Muscle layer of colon (tissue), 2 donors: ENCODE measurements around the gene NDST3.

Experiments used
- H3K27ac ChIP-seq: one replicate; pipeline ENCODE4 v1.7.0; 2013; ENCODE audit warnings: low read depth, mild to moderate bottlenecking, low read length, moderate library complexity
- H3K27me3 ChIP-seq, 2 donors: one replicate each; pipeline ENCODE4 v1.7.0; 2013; ENCODE audit warnings: low read length in 2 of 2, mild to moderate bottlenecking in 2 of 2; ENCODE audit not compliant: insufficient read depth in 2 of 2, control insufficient read depth in 1 of 2
- H3K36me3 ChIP-seq: one replicate; pipeline ENCODE4 v1.7.0; 2013; ENCODE audit warnings: mild to moderate bottlenecking, low read length; ENCODE audit not compliant: insufficient read depth
- H3K4me1 ChIP-seq: one replicate; pipeline ENCODE4 v1.7.0; 2013; ENCODE audit warnings: mild to moderate bottlenecking, low read length; ENCODE audit not compliant: insufficient read depth
- H3K4me3 ChIP-seq, 2 donors: one replicate each; pipeline ENCODE4 v1.7.0; 2013; ENCODE audit warnings: low read length in 2 of 2, low read depth in 1 of 2, mild to moderate bottlenecking in 1 of 2, moderate library complexity in 1 of 2
- H3K9ac ChIP-seq: one replicate; pipeline ENCODE4 v1.7.0; 2013; ENCODE audit warnings: low read length
- H3K9me3 ChIP-seq: one replicate; pipeline ENCODE4 v1.7.0; 2013; ENCODE audit warnings: mild to moderate bottlenecking, low read length
- donor health status: abdominal sarcoma.
- donor health status: Adenocarcinoma of cecum.

The NDST3 gene

GRCh38 chr4:118082182-118082581 is 47.9 kb downstream of the NDST3 start:
- Histone ChIP-seq H3K4me1 (no peaks in the 10 kb centered on the region), H3K4me3 (no peak overlapping the region), H3K9ac (no peak overlapping the region), H3K36me3 (no peaks in the 10 kb centered on the region), H3K27me3 (no peaks in the 10 kb centered on the region), H3K27ac (no peak overlapping the region), H3K9me3 (no peaks in the 10 kb centered on the region)

DNA sequence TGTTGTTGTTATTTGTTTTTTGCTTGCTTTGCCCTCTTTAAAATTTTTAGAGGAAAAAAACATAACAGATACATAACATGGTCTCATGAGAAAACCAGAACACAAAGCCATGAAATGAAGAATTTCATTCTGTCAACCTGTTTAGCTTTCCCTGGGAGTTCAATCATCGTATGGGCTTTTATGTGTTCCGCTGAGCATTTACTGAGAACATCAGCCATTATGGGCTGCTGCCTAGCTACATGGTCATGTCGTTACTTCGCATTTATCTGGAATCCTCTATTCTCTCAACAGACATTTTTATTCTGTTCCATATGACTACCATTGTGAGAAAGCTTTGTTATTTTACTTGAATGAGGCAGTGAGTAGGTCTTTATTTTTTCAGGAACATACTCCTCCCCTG is 51.4 kb downstream of the NDST3 start:
- Histone ChIP-seq H3K4me1 (no peaks in the 10 kb centered on the region), H3K27ac (no peak overlapping the region), H3K9me3 (no peaks in the 10 kb centered on the region), H3K4me3 (no peak overlapping the region), H3K27me3 (no peaks in the 10 kb centered on the region), H3K36me3 (no peaks in the 10 kb centered on the region), H3K9ac (no peak overlapping the region)

DNA sequence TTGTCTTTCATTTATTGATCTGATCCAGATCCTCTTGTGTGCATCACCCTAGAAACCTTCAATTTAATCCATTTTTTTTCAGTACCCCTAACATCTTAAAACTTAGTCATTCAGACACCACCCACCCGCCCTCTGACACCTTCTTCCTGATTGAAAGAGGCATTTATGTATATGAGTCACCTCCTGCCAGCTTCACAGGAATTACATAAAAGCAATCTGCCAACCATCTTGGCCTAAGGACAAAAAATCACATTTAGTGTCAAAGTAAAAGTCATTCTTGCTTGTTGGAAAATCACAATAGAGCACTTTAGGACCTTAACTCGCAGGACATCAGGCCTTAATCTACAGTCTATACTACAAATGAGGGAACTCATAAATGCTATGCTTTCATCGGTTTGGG is 52.1 kb downstream of the NDST3 start:
- Histone ChIP-seq H3K9ac (no peak overlapping the region), H3K36me3 (no peaks in the 10 kb centered on the region), H3K27ac (no peak overlapping the region), H3K4me1 (no peaks in the 10 kb centered on the region), H3K9me3 (no peaks in the 10 kb centered on the region), H3K27me3 (no peaks in the 10 kb centered on the region), H3K4me3 (no peak overlapping the region)

DNA sequence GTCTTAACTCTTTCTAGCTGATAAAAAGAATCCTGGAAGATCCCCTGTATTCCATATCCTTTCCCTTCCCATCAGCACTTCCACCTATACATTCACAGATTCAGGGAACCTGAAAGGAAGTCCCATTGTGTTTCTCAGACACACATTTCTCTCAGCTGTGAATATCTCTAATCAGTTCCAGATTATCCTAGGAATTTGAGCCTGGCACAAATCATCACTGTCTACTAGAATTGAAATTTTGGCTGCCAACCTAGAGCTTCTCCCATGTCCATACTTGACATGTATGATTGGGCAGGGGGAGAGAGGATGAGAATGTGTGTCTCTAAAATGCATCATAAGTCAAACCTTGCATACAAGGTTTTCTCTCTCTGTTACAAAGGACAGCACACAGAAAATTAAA is 53.1 kb downstream of the NDST3 start:
- Histone ChIP-seq H3K9ac (no peak overlapping the region), H3K27me3 (no peaks in the 10 kb centered on the region), H3K27ac (no peak overlapping the region), H3K36me3 (no peaks in the 10 kb centered on the region), H3K4me1 (no peaks in the 10 kb centered on the region), H3K9me3 (no peaks in the 10 kb centered on the region), H3K4me3 (no peak overlapping the region)

DNA sequence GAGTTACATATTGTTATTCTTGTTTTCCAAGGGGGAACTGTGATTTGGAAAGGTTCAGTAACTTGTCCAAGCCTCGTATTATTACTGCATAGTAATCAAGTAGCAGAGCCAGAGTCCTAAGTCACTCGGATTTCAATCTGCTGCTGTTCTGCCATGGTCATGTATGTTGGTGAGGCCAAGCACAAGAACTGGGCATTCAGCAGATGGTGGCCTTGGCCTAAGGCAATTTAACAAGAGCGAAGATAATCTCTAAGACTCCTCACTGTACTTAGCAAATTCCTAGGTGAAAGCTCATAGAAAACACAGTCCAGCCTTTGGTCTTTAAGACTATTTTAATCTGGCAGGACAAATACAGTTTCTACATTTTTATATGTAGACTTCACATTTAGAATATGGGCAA is 64.8 kb downstream of the NDST3 start:
- Histone ChIP-seq H3K27ac (no peak overlapping the region), H3K4me3 (no peak overlapping the region), H3K27me3 (no peaks in the 10 kb centered on the region), H3K9ac (no peak overlapping the region), H3K4me1 (no peaks in the 10 kb centered on the region), H3K36me3 (no peaks in the 10 kb centered on the region), H3K9me3 (no peaks in the 10 kb centered on the region)

- H3K36me3 ChIP-seq, result no peaks in the 10 kb centered on the region
- H3K9ac ChIP-seq, result no peak overlapping the region
- no peaks in the 10 kb centered on the region for H3K27me3 ChIP-seq
- no peak overlapping the region for H3K27ac ChIP-seq
- H3K4me3 ChIP-seq, result no peak overlapping the region
- no peaks in the 10 kb centered on the region for H3K4me1 ChIP-seq
- H3K9me3 ChIP-seq, result no peaks in the 10 kb centered on the region
Observed at GRCh38 chr4:118102195-118102594, 67.9 kb downstream of the NDST3 start.

GRCh38 chr4:118112117-118113046 is 78.1 kb downstream of the NDST3 start:
- no peaks in the 10 kb centered on the region for H3K4me1 ChIP-seq
- no peak overlapping the region for H3K9ac ChIP-seq
- H3K4me3 ChIP-seq, result no peak overlapping the region
- H3K27ac ChIP-seq, result no peak overlapping the region
- H3K36me3 ChIP-seq, result no peaks in the 10 kb centered on the region
- no peaks in the 10 kb centered on the region for H3K27me3 ChIP-seq
- H3K9me3 ChIP-seq, result no peaks in the 10 kb centered on the region

- no peak overlapping the region for H3K4me3 ChIP-seq
- no peaks in the 10 kb centered on the region for H3K9me3 ChIP-seq
- no peak overlapping the region for H3K27ac ChIP-seq
- H3K9ac ChIP-seq, result no peak overlapping the region
- no peaks in the 10 kb centered on the region for H3K36me3 ChIP-seq
- no peaks in the 10 kb centered on the region for H3K27me3 ChIP-seq
- H3K4me1 ChIP-seq, result no peaks in the 10 kb centered on the region
Observed at GRCh38 chr4:118113220-118113619, 78.9 kb downstream of the NDST3 start.

- Histone ChIP-seq H3K9ac (no peak overlapping the region), H3K4me3 (no peak overlapping the region), H3K4me1 (no peaks in the 10 kb centered on the region), H3K9me3 (no peaks in the 10 kb centered on the region), H3K27me3 (no peaks in the 10 kb centered on the region), H3K36me3 (no peaks in the 10 kb centered on the region), H3K27ac (no peak overlapping the region)
Observed at GRCh38 chr4:118114720-118115119, 80.4 kb downstream of the NDST3 start.

- no peak overlapping the region for H3K4me3 ChIP-seq
- no peaks in the 10 kb centered on the region for H3K9me3 ChIP-seq
- H3K27me3 ChIP-seq, result no peaks in the 10 kb centered on the region
- H3K36me3 ChIP-seq, result no peaks in the 10 kb centered on the region
- H3K9ac ChIP-seq, result no peak overlapping the region
- H3K27ac ChIP-seq, result no peak overlapping the region
- H3K4me1 ChIP-seq, result no peaks in the 10 kb centered on the region
Observed at GRCh38 chr4:118120120-118120760, 86.0 kb downstream of the NDST3 start.

DNA sequence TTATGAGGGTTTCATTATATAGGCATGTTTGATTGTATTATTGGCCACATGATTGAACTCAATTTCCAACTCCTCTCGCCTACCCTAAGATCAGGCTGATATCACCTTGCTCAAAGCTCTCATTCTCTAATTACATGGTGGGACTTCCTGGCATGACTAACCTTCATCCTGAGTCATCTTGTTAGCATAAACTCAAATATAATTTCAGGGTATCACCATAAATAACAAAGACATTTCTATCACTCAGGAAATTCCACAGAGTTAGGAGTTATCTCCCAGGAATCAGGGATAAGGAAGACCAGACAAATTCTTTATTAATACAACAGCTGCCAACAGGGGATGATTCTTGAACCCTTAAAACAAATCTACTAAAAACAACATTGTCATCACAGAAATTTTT is 90.7 kb downstream of the NDST3 start:
- Histone ChIP-seq H3K9me3 (no peaks in the 10 kb centered on the region), H3K36me3 (no peaks in the 10 kb centered on the region), H3K27me3 (no peaks in the 10 kb centered on the region), H3K4me1 (no peaks in the 10 kb centered on the region), H3K27ac (no peak overlapping the region), H3K4me3 (no peak overlapping the region), H3K9ac (no peak overlapping the region)

DNA sequence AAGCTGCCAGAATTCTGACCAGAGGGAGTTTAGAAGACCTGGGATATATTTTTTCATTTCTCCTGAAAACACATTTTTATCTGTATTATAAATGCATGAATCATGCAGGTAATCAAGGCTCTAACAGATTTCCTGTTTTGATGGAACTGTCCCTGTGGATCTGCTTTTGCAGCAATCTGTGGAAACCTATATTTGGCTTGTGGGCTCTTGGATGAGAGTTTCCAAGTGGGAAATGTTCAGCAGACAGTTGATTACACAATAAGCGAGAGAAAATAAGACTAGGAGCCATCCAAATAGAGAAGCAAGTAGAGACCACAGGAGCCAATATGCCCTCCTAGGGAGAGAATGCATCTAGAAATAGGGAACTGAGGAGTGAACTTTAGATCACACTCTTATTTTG is 105.0 kb downstream of the NDST3 start:
- Histone ChIP-seq H3K4me3 (no peak overlapping the region), H3K27me3 (no peaks in the 10 kb centered on the region), H3K9ac (no peak overlapping the region), H3K36me3 (no peaks in the 10 kb centered on the region), H3K4me1 (no peaks in the 10 kb centered on the region), H3K9me3 (no peaks in the 10 kb centered on the region), H3K27ac (no peak overlapping the region)
